DMS53 treated with DMSO at 0.1 percent for 48 hours (cell line): Measurements from ENCODE around the gene TMEM131.
"Not testable (repeated sequence)": the region's sequence is repeated elsewhere in the genome, so short reads cannot be mapped to it uniquely, and the experiment has no call there.

Experiments
- DNase-seq: peaks from one replicate; lab custom pipeline; 2025; ENCODE audit not compliant: unreplicated experiment; lab: John Stamatoyannopoulos, UW

The TMEM131 gene, protein sequence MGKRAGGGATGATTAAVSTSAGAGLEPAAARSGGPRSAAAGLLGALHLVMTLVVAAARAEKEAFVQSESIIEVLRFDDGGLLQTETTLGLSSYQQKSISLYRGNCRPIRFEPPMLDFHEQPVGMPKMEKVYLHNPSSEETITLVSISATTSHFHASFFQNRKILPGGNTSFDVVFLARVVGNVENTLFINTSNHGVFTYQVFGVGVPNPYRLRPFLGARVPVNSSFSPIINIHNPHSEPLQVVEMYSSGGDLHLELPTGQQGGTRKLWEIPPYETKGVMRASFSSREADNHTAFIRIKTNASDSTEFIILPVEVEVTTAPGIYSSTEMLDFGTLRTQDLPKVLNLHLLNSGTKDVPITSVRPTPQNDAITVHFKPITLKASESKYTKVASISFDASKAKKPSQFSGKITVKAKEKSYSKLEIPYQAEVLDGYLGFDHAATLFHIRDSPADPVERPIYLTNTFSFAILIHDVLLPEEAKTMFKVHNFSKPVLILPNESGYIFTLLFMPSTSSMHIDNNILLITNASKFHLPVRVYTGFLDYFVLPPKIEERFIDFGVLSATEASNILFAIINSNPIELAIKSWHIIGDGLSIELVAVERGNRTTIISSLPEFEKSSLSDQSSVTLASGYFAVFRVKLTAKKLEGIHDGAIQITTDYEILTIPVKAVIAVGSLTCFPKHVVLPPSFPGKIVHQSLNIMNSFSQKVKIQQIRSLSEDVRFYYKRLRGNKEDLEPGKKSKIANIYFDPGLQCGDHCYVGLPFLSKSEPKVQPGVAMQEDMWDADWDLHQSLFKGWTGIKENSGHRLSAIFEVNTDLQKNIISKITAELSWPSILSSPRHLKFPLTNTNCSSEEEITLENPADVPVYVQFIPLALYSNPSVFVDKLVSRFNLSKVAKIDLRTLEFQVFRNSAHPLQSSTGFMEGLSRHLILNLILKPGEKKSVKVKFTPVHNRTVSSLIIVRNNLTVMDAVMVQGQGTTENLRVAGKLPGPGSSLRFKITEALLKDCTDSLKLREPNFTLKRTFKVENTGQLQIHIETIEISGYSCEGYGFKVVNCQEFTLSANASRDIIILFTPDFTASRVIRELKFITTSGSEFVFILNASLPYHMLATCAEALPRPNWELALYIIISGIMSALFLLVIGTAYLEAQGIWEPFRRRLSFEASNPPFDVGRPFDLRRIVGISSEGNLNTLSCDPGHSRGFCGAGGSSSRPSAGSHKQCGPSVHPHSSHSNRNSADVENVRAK (N-terminal part only)

GRCh38 chr2:97995734-97996624 lies at the start of gene TMEM131:
Gene TMEM131, minus strand, starts transcription at chr2:97995948. Its CDS starts 286 bp downstream, at chr2:97995662.
- DNase-seq = peak; percentile 100

GRCh38 chr2:98044730-98045129 lies 49.0 kb upstream of the TMEM131 start:
- not testable (repeated sequence) for DNase-seq

DNA sequence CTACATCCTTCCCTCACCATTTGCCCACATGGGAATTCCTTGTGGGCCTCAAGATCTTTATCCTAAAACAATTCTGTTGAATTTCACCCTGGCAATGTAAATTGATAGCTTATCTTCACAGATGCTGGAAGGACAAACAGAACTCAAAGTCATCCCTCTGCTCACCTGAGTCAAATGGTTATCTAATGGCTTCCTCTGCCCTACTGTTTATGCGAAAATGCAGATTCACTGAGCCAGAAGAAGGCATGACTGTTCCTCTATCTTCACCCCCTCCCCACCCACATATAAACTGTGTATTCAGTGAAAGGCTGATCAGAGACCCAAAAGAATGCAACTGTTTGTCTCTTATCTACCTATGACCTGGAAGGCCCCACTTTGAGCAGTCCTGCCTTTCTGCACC lies 47.4 kb upstream of the TMEM131 start:
- DNase-seq = no peak

GRCh38 chr2:98040331-98040939 lies 44.7 kb upstream of the TMEM131 start:
- DNase-seq = no peak

GRCh38 chr2:98039085-98039756 lies 43.5 kb upstream of the TMEM131 start:
- DNase-seq = no peak

DNA sequence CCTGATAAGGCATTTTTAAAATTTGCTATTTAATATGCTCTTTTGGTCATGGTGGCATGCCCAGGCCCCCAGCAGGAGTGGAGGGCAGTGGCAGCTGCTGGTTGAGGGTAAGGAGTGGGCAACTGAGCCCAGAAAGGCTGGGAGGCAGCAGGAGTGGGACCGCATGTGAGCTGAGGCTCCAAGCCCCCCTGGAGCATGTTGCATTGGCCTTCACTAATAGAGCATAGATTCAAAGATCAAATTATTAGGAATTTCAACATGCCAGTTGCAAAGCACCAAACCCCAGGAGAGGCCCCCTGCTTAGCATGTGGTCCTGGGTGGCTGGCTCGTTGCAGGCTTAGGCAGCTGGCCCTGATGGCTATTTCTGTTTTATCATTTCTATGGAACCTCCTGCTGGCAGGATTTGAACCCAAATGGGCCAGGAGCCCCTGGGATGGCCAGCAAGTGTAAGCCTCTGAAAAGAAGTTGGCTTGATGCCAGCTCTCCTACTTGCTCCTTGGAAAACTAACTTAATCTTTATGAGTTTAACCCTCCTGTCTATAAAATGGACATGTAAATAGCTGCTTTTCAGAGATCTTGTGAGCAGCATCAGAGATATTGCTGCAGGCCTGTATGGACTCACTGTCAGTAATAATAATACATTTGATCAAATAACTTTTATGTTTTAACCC lies 42.1 kb upstream of the TMEM131 start:
- no peak for DNase-seq

- no peak for DNase-seq
Measured at GRCh38 chr2:98037206-98037605, 41.5 kb upstream of the TMEM131 start.

DNA sequence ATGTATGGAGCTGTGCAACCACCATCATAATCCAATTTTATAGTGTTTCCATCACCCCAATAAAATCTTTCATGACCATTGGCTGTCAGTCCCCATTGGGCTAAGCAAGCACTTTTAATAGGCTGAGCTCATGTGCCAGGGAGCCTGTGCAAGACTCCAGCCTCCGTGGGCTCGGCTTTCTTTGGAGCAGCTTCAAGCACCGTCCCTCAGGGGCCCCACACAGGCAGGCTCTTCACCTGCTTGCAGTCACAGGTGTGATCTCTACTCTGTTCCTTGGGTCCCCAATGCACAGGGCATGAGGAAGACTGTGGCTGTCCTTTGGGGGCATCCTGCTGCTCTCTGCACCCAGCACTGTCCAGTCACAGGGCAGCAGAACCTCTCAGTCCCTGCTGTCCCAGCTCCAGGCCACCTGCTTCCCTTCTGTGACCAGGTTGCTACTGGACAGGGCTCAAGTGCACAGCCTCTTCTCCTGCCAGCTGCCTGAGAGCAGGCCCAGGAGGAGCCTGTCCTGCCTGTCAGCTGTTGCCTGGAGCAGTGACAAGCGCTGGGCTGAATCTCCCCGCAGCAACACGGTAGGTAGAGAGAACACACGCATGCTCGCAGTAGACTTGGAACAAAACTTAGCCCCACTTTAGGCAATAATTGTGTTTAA lies 40.7 kb upstream of the TMEM131 start:
- peak; percentile 93 for DNase-seq

GRCh38 chr2:98034745-98035144 lies 39.0 kb upstream of the TMEM131 start:
- DNase-seq = no peak

GRCh38 chr2:98032086-98032485 lies 36.3 kb upstream of the TMEM131 start:
- no peak for DNase-seq

DNA sequence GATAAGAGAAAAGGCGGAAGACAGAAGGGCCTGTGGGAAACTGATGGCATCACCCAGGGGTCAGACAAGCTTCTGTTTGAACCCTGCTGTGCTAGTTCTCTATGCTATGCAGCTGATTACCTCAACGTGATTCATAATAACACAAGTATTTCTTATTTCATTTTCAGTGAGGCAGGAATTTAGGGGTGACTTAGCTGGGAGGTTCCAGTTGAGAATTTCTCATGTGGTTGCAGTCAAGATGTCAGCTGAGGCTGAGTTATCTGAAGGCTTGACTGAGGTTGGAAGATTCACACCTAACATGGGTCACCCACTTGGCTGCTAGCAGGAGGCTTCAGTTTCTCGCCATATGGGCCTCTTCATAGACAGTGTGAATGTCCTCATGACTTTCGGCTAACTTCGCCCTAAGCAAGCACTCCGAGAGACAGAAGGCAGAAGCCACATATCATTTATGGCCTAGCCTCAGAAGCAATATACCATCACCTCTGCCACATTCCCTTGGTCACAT lies 34.0 kb upstream of the TMEM131 start:
- no peak for DNase-seq

GRCh38 chr2:98028931-98029717 lies 33.4 kb upstream of the TMEM131 start:
- no peak for DNase-seq

DNA sequence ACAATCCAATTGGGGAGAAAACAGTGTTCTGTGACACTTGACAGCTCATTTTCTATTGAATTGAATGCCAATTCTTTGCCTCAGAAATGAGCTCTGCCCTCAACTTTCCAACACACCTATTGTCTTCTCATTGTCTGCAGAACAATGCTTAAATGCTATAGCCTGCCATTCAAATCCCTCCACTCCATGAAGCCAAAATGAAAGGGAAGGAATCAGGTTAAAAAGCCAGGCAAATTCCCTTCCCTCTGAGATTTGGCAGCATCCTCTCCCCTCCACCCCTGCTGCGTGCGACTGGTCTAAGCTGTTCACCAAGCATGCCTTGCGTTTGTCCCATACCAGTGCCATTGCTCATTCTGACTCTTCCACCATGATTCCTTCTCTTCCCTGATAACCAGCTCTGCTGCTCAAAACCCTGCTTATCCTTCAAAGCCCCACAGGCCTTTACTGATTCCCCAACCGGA lies 32.4 kb upstream of the TMEM131 start:
- no peak for DNase-seq

DNA sequence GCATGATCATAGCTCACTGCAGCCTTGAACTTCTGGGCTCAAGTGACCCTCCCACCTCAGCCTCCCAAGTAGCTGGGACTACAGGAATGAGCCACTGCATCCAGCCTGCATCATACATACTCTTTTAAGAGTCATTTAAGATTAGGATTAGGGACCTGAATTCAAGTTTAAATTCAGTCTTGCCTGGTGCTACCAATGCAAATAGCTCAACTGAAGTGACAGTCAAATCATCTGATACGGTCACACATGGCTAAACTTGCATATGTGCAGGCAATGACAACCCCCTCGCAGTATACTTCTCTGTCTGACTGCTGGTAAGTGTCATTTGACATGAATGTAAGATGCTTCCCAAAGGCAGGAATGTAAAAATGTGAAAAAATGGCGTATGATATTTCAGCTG lies 31.8 kb upstream of the TMEM131 start:
- no peak for DNase-seq

- DNase-seq = no peak
Measured at GRCh38 chr2:98026927-98027522, 31.3 kb upstream of the TMEM131 start.

- DNase-seq = no peak
Measured at GRCh38 chr2:98026292-98026691, 30.5 kb upstream of the TMEM131 start.
